ENCODE measurements around the gene SGSH. TPM values are rescaled to one million over a fixed set of nuclear protein-coding genes. Genes with fewer than 3 reads are reported as not detected.
"Not testable (repeated sequence)": the region's sequence is repeated elsewhere in the genome, so short reads cannot be mapped to it uniquely, and the experiment has no call there.

The SGSH gene
- total RNA-seq, 1 experiment from 2014 or later = 28.8 TPM

GRCh38 chr17:80216473-80217456, 3.4 kb downstream of the SGSH start:
- DNase-seq (ENCODE audit: low read depth) = no peak
- in situ Hi-C loops (cut with HindIII; ENCODE audit: low pct_unique_long_range_greater_than_20kb, low sequenced_read_pairs) = no loop called here

GRCh38 chr17:80214878-80215210, 5.3 kb downstream of the SGSH start:
- no peak for DNase-seq (ENCODE audit: low read depth)
- in situ Hi-C loops (cut with HindIII; ENCODE audit: low pct_unique_long_range_greater_than_20kb, low sequenced_read_pairs) = no loop called here

GRCh38 chr17:80214012-80214877, 5.9 kb downstream of the SGSH start:
- in situ Hi-C loops (cut with HindIII; ENCODE audit: low pct_unique_long_range_greater_than_20kb, low sequenced_read_pairs) = no loop called here
- DNase-seq (ENCODE audit: low read depth) = no peak

- in situ Hi-C loops (cut with HindIII; ENCODE audit: low pct_unique_long_range_greater_than_20kb, low sequenced_read_pairs) = no loop called here
- no peak for DNase-seq (ENCODE audit: low read depth)
Measured at GRCh38 chr17:80213643-80213975, 6.5 kb downstream of the SGSH start.

- DNase-seq (ENCODE audit: low read depth) = no peak
- in situ Hi-C loops (cut with HindIII; ENCODE audit: low pct_unique_long_range_greater_than_20kb, low sequenced_read_pairs) = no loop called here
Measured at GRCh38 chr17:80212962-80213642, 7.0 kb downstream of the SGSH start.

- in situ Hi-C loops (cut with HindIII; ENCODE audit: low pct_unique_long_range_greater_than_20kb, low sequenced_read_pairs) = no loop called here
- DNase-seq (ENCODE audit: low read depth) = no peak
Measured at GRCh38 chr17:80212511-80212910, 7.6 kb downstream of the SGSH start.

GRCh38 chr17:80212109-80212508, 8.0 kb downstream of the SGSH start:
- in situ Hi-C loops (cut with HindIII; ENCODE audit: low pct_unique_long_range_greater_than_20kb, low sequenced_read_pairs) = no loop called here
- no peak for DNase-seq (ENCODE audit: low read depth)

- in situ Hi-C loops (cut with HindIII; ENCODE audit: low pct_unique_long_range_greater_than_20kb, low sequenced_read_pairs) = no loop called here
- no peak for DNase-seq (ENCODE audit: low read depth)
Measured at GRCh38 chr17:80210348-80211108, 9.6 kb downstream of the SGSH start.

GRCh38 chr17:80209765-80210164, 10.4 kb downstream of the SGSH start:
- in situ Hi-C loops (cut with HindIII; ENCODE audit: low pct_unique_long_range_greater_than_20kb, low sequenced_read_pairs) = no loop called here
- no peak for DNase-seq (ENCODE audit: low read depth)

- in situ Hi-C loops (cut with HindIII; ENCODE audit: low pct_unique_long_range_greater_than_20kb, low sequenced_read_pairs) = no loop called here
- DNase-seq (ENCODE audit: low read depth) = no peak
Measured at GRCh38 chr17:80208050-80208449, 12.1 kb downstream of the SGSH start.

- no peak for DNase-seq (ENCODE audit: low read depth)
- in situ Hi-C loops (cut with HindIII; ENCODE audit: low pct_unique_long_range_greater_than_20kb, low sequenced_read_pairs) = no loop called here
Measured at GRCh38 chr17:80205811-80206210, 14.3 kb downstream of the SGSH start.

- in situ Hi-C loops (cut with HindIII; ENCODE audit: low pct_unique_long_range_greater_than_20kb, low sequenced_read_pairs) = no loop called here
- DNase-seq (ENCODE audit: low read depth) = no peak
Measured at GRCh38 chr17:80204626-80205468, 15.3 kb downstream of the SGSH start.

- in situ Hi-C loops (cut with HindIII; ENCODE audit: low pct_unique_long_range_greater_than_20kb, low sequenced_read_pairs) = no loop called here
Measured at GRCh38 chr17:80203471-80203963, 16.6 kb downstream of the SGSH start.

GRCh38 chr17:80202197-80202596, 17.9 kb downstream of the SGSH start:
- in situ Hi-C loops (cut with HindIII; ENCODE audit: low pct_unique_long_range_greater_than_20kb, low sequenced_read_pairs) = no loop called here
- DNase-seq (ENCODE audit: low read depth) = no peak

More at GRCh38 chr17:80203471-80203963, 16.6 kb downstream of the SGSH start:
- no peak for DNase-seq (ENCODE audit: low read depth)

GRCh38 chr17:80201446-80201845, 18.7 kb downstream of the SGSH start:
- no peak for DNase-seq (ENCODE audit: low read depth)
- in situ Hi-C loops (cut with HindIII; ENCODE audit: low pct_unique_long_range_greater_than_20kb, low sequenced_read_pairs) = no loop called here

GRCh38 chr17:80199295-80199694, 20.8 kb downstream of the SGSH start:
- in situ Hi-C loops (cut with HindIII; ENCODE audit: low pct_unique_long_range_greater_than_20kb, low sequenced_read_pairs) = not testable (repeated sequence)

GRCh38 chr17:80198144-80198661, 21.9 kb downstream of the SGSH start:
- no peak for DNase-seq (ENCODE audit: low read depth)
- in situ Hi-C loops (cut with HindIII; ENCODE audit: low pct_unique_long_range_greater_than_20kb, low sequenced_read_pairs) = no loop called here

More at GRCh38 chr17:80199295-80199694, 20.8 kb downstream of the SGSH start:
- DNase-seq (ENCODE audit: low read depth) = not testable (repeated sequence)

Measured in Caki2 (cell line).